ENCODE measurements around the gene ANKRD42.

- TF ChIP-seq CTCF (IDR thresholded peaks at IDR 0.05; ENCODE audit: poor library complexity) (no peak), EZH2 (IDR thresholded peaks at IDR 0.05; ENCODE audit: borderline replicate concordance) (no peak), EZH2phosphoT487 (IDR thresholded peaks at IDR 0.05; ENCODE audit: low read depth, severe bottlenecking, unreplicated experiment) (no peak)
These were observed 35.1 kb upstream of the ANKRD42 start for GRCh38 chr11:83158357-83158786.
